A673 (cell line): Measurements from ENCODE around the gene SLC26A3. TPM values are rescaled to one million over a fixed set of nuclear protein-coding genes. Genes with fewer than 3 reads are reported as not detected.

Source experiments
- BruUV-seq: library from RNA; stranded (reverse); fragments of 400-500 nt; replicated peaks from 2 replicates; lab custom pipeline; 2021; lab: Mats Ljungman, UMichigan
- CTCF ChIA-PET: fragments of 300-600 bp; sonication (Branson Sonifier 250); formaldehyde crosslinking; loops from one replicate; lab custom pipeline; 2022; ENCODE audit warnings: antibody characterized with exemption; lab: Charles Lee
- POLR2A ChIA-PET: fragments of 300-600 bp; sonication (Branson Sonifier 250); formaldehyde crosslinking; loops from one replicate; lab custom pipeline; 2022; ENCODE audit warnings: antibody characterized with exemption; ENCODE audit not compliant: low non-redundant PET; lab: Charles Lee
- DNase-seq: peaks from one replicate; pipeline ENCODE4 v3.0.0-alpha.2; 2015; ENCODE audit warnings: low spot score
- H3K27ac ChIP-seq: fragments of 200-600 bp; sonication (generic); 2 replicates; pipeline ENCODE4 v1.5.1; 2016; ENCODE audit warnings: mixed run types, low read depth, mild to moderate bottlenecking, mixed read lengths, antibody characterized with exemption, low read length; ENCODE audit not compliant: poor library complexity, severe bottlenecking
- H3K27me3 ChIP-seq: fragments of 200-600 bp; sonication (generic); replicated peaks from 2 replicates; pipeline ENCODE4 v1.6.1; 2017; ENCODE audit warnings: mixed run types, low read depth, mild to moderate bottlenecking, mixed read lengths, antibody characterized with exemption, low read length; ENCODE audit not compliant: insufficient read depth, poor library complexity
- H3K36me3 ChIP-seq: fragments of 200-600 bp; sonication (generic); 2 replicates; pipeline ENCODE4 v1.6.1; 2016; ENCODE audit warnings: mixed run types, mild to moderate bottlenecking, mixed read lengths, antibody characterized with exemption, low read length; ENCODE audit not compliant: insufficient read depth, poor library complexity, severe bottlenecking
- H3K4me1 ChIP-seq: fragments of 200-600 bp; sonication (generic); 2 replicates; pipeline ENCODE4 v1.6.1; 2017; ENCODE audit warnings: mixed run types, mild to moderate bottlenecking, mixed read lengths, antibody characterized with exemption, low read length; ENCODE audit not compliant: insufficient read depth, poor library complexity, severe bottlenecking
- H3K4me3 ChIP-seq: fragments of 200-600 bp; sonication (generic); 2 replicates; pipeline ENCODE4 v1.5.1; 2016; ENCODE audit warnings: low read depth, mixed run types, mild to moderate bottlenecking, mixed read lengths, low read length; ENCODE audit not compliant: poor library complexity, severe bottlenecking
- H3K9me3 ChIP-seq: fragments of 200-600 bp; sonication (generic); 2 replicates; pipeline ENCODE4 v1.6.1; 2016; ENCODE audit warnings: mixed run types, low read depth, mild to moderate bottlenecking, mixed read lengths, antibody characterized with exemption, low read length; ENCODE audit not compliant: poor library complexity, severe bottlenecking
- EZH2 ChIP-seq: fragments of 200-600 bp; sonication (generic); IDR thresholded peaks from 2 replicates; pipeline ENCODE4 v1.6.1; 2017; ENCODE audit warnings: borderline replicate concordance, low read depth, mild to moderate bottlenecking, mixed read lengths, antibody characterized with exemption, low read length; ENCODE audit not compliant: poor library complexity, severe bottlenecking
- intact Hi-C: fragments of 100-400 bp; cut with micrococcal nuclease; formaldehyde crosslinking; loops from one replicate; pipeline ENCODE4 v1.10.0; 2022; ENCODE audit not compliant: unreplicated experiment
- total RNA-seq: library from RNA; stranded (reverse); gene quantifications from 2 replicates; pipeline ENCODE4 v1.2.3, GENCODE V29; 2021
- TF ChIP-seq, protein P1 (sequence below): fragments of 300-800, 200-600 bp; sonication (generic); conservative IDR thresholded peaks from 2 replicates; pipeline ENCODE4 v1.5.1; 2017; ENCODE audit warnings: low read depth, mild to moderate bottlenecking, antibody characterized with exemption, low read length, moderate library complexity, mixed read lengths

The SLC26A3 gene
- total RNA-seq, 1 experiment from 2014 or later = not detected

DNA sequence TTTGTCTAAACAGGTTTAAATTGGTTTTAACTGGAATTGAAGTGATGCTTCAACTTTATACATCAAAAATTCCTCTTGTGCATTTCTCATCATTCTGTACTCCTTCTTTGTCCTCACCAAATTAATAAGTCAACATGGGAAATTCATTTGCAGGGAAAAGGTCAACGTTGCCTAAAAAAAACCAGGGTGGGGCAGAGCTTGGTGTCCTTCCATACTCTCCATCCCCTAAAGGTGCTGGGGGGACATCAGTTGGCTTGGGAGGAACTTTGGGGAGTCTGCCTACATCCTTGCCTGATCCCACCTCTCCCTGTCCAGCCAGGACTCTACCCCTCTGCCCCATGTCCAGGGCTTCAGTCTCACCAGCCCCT is 34.1 kb upstream of the SLC26A3 start:
- ChIA-PET POLR2A (interaction anchor here (0.6 kb wide), 1 partner anchor 120 kb away, joined by 14 read pairs; no protein-coding TSS in a partner anchor), CTCF (no interaction called here)
- H3K4me1 ChIP-seq = no peaks in the 10 kb centered on the region
- no TSS peak for BruUV-seq
- intact Hi-C loops = no loop called here
- DNase-seq = no peak
- no peak overlapping the region for H3K27ac ChIP-seq
- no peaks in the 10 kb centered on the region for H3K36me3 ChIP-seq
- peaks cover 16% of the 10 kb centered on the region for H3K27me3 ChIP-seq
- TF ChIP-seq EZH2 = no peak
- TF ChIP-seq, protein P1, sequence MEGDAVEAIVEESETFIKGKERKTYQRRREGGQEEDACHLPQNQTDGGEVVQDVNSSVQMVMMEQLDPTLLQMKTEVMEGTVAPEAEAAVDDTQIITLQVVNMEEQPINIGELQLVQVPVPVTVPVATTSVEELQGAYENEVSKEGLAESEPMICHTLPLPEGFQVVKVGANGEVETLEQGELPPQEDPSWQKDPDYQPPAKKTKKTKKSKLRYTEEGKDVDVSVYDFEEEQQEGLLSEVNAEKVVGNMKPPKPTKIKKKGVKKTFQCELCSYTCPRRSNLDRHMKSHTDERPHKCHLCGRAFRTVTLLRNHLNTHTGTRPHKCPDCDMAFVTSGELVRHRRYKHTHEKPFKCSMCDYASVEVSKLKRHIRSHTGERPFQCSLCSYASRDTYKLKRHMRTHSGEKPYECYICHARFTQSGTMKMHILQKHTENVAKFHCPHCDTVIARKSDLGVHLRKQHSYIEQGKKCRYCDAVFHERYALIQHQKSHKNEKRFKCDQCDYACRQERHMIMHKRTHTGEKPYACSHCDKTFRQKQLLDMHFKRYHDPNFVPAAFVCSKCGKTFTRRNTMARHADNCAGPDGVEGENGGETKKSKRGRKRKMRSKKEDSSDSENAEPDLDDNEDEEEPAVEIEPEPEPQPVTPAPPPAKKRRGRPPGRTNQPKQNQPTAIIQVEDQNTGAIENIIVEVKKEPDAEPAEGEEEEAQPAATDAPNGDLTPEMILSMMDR = no peak
- no peak overlapping the region for H3K4me3 ChIP-seq
- no peaks in the 10 kb centered on the region for H3K9me3 ChIP-seq

GRCh38 chr7:107836237-107837144 is 33.5 kb upstream of the SLC26A3 start:
- Histone ChIP-seq H3K9me3 (no peaks in the 10 kb centered on the region), H3K36me3 (no peaks in the 10 kb centered on the region), H3K27me3 (peaks cover 16% of the 10 kb centered on the region), H3K4me3 (no peak overlapping the region), H3K4me1 (no peaks in the 10 kb centered on the region), H3K27ac (no peak overlapping the region)
- POLR2A ChIA-PET = interaction anchor here (0.6 kb wide), 1 partner anchor 120 kb away, joined by 14 read pairs; no protein-coding TSS in a partner anchor
- no TSS peak for BruUV-seq
- intact Hi-C loops = no loop called here
- CTCF ChIA-PET = no interaction called here
- DNase-seq = no peak
- no peak for TF ChIP-seq EZH2
- TF ChIP-seq, protein P1 = no peak

DNA sequence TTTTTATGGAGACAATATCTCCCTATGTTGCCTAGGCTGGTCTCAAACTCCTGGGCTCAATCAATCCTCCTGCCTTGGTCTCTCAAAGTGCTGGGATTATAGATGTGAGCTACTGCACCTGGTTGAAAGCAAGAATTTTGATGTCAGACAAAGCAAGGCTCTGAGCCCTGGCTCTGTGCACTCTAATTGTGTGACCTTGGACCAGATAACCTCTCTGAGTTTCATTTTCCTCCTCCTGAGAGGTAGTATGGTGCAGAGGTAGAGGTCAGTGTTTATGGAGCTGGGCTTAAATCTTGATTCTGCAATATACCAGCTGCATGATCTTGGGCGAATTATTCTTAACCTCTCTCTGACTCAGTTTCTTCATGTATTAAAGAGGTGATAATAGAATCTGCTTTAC is 31.4 kb upstream of the SLC26A3 start:
- ChIA-PET POLR2A (no interaction called here), CTCF (no interaction called here)
- intact Hi-C loops = no loop called here
- Histone ChIP-seq H3K4me3 (no peak overlapping the region), H3K9me3 (no peaks in the 10 kb centered on the region), H3K4me1 (no peaks in the 10 kb centered on the region), H3K36me3 (no peaks in the 10 kb centered on the region), H3K27me3 (peaks cover 12% of the 10 kb centered on the region), H3K27ac (no peak overlapping the region)
- TF ChIP-seq EZH2 = no peak
- TF ChIP-seq, protein P1 = no peak
- DNase-seq = no peak
- BruUV-seq = no TSS peak
